H9 (cell line): ENCODE results near the gene FRMD1. TPM values are rescaled to one million over a fixed set of nuclear protein-coding genes. Genes with fewer than 3 reads are reported as not detected.

Experiments used
- DNase-seq: peaks from one replicate; pipeline ENCODE4 v3.0.0-alpha.2; 2017
- H2AFZ ChIP-seq: one replicate; pipeline ENCODE4 v1.6.1; 2013; ENCODE audit warnings: mild to moderate bottlenecking, low read length, control low read depth, moderate library complexity
- H2AK5ac ChIP-seq: 2 replicates; pipeline ENCODE4 v1.6.1; 2013; ENCODE audit warnings: low read length, control low read depth, mixed read lengths; ENCODE audit not compliant: insufficient read length
- H2BK120ac ChIP-seq: one replicate; pipeline ENCODE4 v1.6.1; 2013; ENCODE audit warnings: low read depth, mild to moderate bottlenecking, low read length, control low read depth, inconsistent platforms; ENCODE audit not compliant: poor library complexity, severe bottlenecking
- H2BK12ac ChIP-seq: 2 replicates; pipeline ENCODE4 v1.6.1; 2013; ENCODE audit warnings: low read length, control low read depth, mixed read lengths, low read depth; ENCODE audit not compliant: insufficient read length
- H2BK15ac ChIP-seq: 2 replicates; pipeline ENCODE4 v1.6.1; 2013; ENCODE audit warnings: low read depth, low read length, control low read depth
- H2BK20ac ChIP-seq: one replicate; pipeline ENCODE4 v1.6.1; 2013; ENCODE audit warnings: low read depth, mild to moderate bottlenecking, low read length, control low read depth, inconsistent platforms; ENCODE audit not compliant: poor library complexity, severe bottlenecking
- H2BK5ac ChIP-seq: 2 replicates; pipeline ENCODE4 v1.6.1; 2013; ENCODE audit warnings: low read length, control low read depth, mixed read lengths; ENCODE audit not compliant: insufficient read length
- H3K14ac ChIP-seq: 2 replicates; pipeline ENCODE4 v1.6.1; 2013; ENCODE audit warnings: low read length, control low read depth; ENCODE audit not compliant: insufficient read depth
- H3K18ac ChIP-seq: 2 replicates; pipeline ENCODE4 v1.6.1; 2013; ENCODE audit warnings: low read depth, mild to moderate bottlenecking, mixed read lengths, low read length, control low read depth; ENCODE audit not compliant: insufficient read length
- H3K23ac ChIP-seq: 2 replicates; pipeline ENCODE4 v1.6.1; 2013; ENCODE audit warnings: low read length, control low read depth, mixed read lengths, low read depth; ENCODE audit not compliant: insufficient read length
- H3K23me2 ChIP-seq: 2 replicates; pipeline ENCODE4 v1.6.1; 2013; ENCODE audit warnings: low read depth, mild to moderate bottlenecking, mixed read lengths, low read length, control low read depth; ENCODE audit not compliant: insufficient read length, poor library complexity, severe bottlenecking
- H3K27ac ChIP-seq: 2 replicates; pipeline ENCODE4 v1.5.1; 2013; ENCODE audit warnings: low read length, control low read depth, mixed read lengths, low read depth; ENCODE audit not compliant: insufficient read length
- H3K27me3 ChIP-seq: 2 replicates; pipeline ENCODE4 v1.6.1; 2013; ENCODE audit warnings: low read length, control low read depth, inconsistent platforms; ENCODE audit not compliant: insufficient read depth
- H3K4ac ChIP-seq: 2 replicates; pipeline ENCODE4 v1.6.1; 2013; ENCODE audit warnings: low read depth, mild to moderate bottlenecking, control low read depth, inconsistent platforms, low read length, moderate library complexity
- H3K4me1 ChIP-seq: 2 replicates; pipeline ENCODE4 v1.6.1; 2013; ENCODE audit warnings: low read length, control low read depth, inconsistent platforms; ENCODE audit not compliant: insufficient read depth
- H3K4me2 ChIP-seq: 2 replicates; pipeline ENCODE4 v1.6.1; 2013; ENCODE audit warnings: low read length, control low read depth, mixed read lengths; ENCODE audit not compliant: insufficient read length, insufficient read depth
- H3K56ac ChIP-seq: 2 replicates; pipeline ENCODE4 v1.6.1; 2013; ENCODE audit warnings: low read depth, mild to moderate bottlenecking, mixed read lengths, low read length, control low read depth; ENCODE audit not compliant: insufficient read length
- H3K79me1 ChIP-seq: 2 replicates; pipeline ENCODE4 v1.6.1; 2013; ENCODE audit warnings: low read depth, mild to moderate bottlenecking, moderate library complexity, low read length, control low read depth, inconsistent platforms; ENCODE audit not compliant: insufficient read depth, poor library complexity, severe bottlenecking
- H3K79me2 ChIP-seq: 2 replicates; pipeline ENCODE4 v1.6.1; 2013; ENCODE audit warnings: low read length, control low read depth, inconsistent platforms; ENCODE audit not compliant: insufficient read depth
- H3K9ac ChIP-seq: 2 replicates; pipeline ENCODE4 v1.6.1; 2013; ENCODE audit warnings: low read length, control low read depth, mixed read lengths; ENCODE audit not compliant: insufficient read length; ENCODE audit errors: extremely low read depth
- H3K9me3 ChIP-seq: one replicate; pipeline ENCODE4 v1.6.1; 2013; ENCODE audit warnings: low read depth, low read length, inconsistent platforms; ENCODE audit not compliant: control insufficient read depth
- H3T11ph ChIP-seq: one replicate; pipeline ENCODE4 v1.6.1; 2013; ENCODE audit warnings: mild to moderate bottlenecking, low read length, control low read depth, inconsistent platforms
- H4K20me1 ChIP-seq: one replicate; pipeline ENCODE4 v1.6.1; 2013; ENCODE audit not compliant: control insufficient read depth, insufficient read length, insufficient read depth
- H4K5ac ChIP-seq: 2 replicates; pipeline ENCODE4 v1.6.1; 2013; ENCODE audit warnings: low read depth, mild to moderate bottlenecking, mixed read lengths, low read length, control low read depth; ENCODE audit not compliant: insufficient read length
- H4K8ac ChIP-seq: replicated peaks from 2 replicates; pipeline ENCODE4 v1.6.1; 2013; ENCODE audit warnings: low read length, control low read depth, mixed read lengths, low read depth; ENCODE audit not compliant: insufficient read length
- H4K91ac ChIP-seq: 2 replicates; pipeline ENCODE4 v1.6.1; 2013; ENCODE audit warnings: low read depth, mild to moderate bottlenecking, moderate library complexity, mixed read lengths, low read length, control low read depth; ENCODE audit not compliant: insufficient read length
- H3K27ac Mint-ChIP-seq, 3 experiments: 2 replicates in 2 of 3; 3 replicates in 1 of 3; pipeline ENCODE4 v1.8.0; 2020 to 2021; ENCODE audit warnings: mixed read lengths in 3 of 3, mild to moderate bottlenecking in 1 of 3, moderate library complexity in 1 of 3
- H3K27me3 Mint-ChIP-seq: 2 replicates; pipeline ENCODE4 v1.8.0; 2021; ENCODE audit warnings: low read depth, mild to moderate bottlenecking, moderate library complexity, mixed read lengths
- H3K36me3 Mint-ChIP-seq, 3 experiments: 2 replicates in 2 of 3; 3 replicates in 1 of 3; pipeline ENCODE4 v1.8.0; 2020 to 2021; ENCODE audit warnings: low read depth in 3 of 3, mixed read lengths in 3 of 3; ENCODE audit not compliant: insufficient read depth in 1 of 3
- H3K4me1 Mint-ChIP-seq, 2 experiments: 2 replicates each; pipeline ENCODE4 v1.8.0; 2020; ENCODE audit warnings: mixed read lengths in 2 of 2
- H3K4me3 Mint-ChIP-seq, 2 experiments: 2 replicates in 1 of 2; 3 replicates in 1 of 2; pipeline ENCODE4 v1.8.0; 2020 to 2021; ENCODE audit warnings: mild to moderate bottlenecking in 2 of 2, mixed read lengths in 2 of 2, moderate library complexity in 1 of 2
- H3K9me3 Mint-ChIP-seq, 2 experiments: 2 replicates in 1 of 2; 3 replicates in 1 of 2; pipeline ENCODE4 v1.8.0; 2020; ENCODE audit warnings: mild to moderate bottlenecking in 2 of 2, mixed read lengths in 2 of 2, moderate library complexity in 1 of 2
- WGBS: extraction: QIAGEN DNeasy Blood & Tissue Kit; methylation state at CpG from one replicate; pipeline ENCODE4 v1.1.7; 2013; ENCODE audit warnings: missing lambda C conversion rate, low lambda C conversion rate, mixed read lengths; ENCODE audit not compliant: insufficient read length; ENCODE audit errors: extremely low coverage; 5-methylcytosine and 5-hydroxymethylcytosine counted together
- total RNA-seq: library from RNA; stranded (reverse); gene quantifications from 2 replicates; pipeline ENCODE4 v1.2.1, GENCODE V29; 2021
- TF ChIP-seq, protein P1 (sequence below): fragments of 200-600 bp; sonication (generic); conservative IDR thresholded peaks from 3 replicates; pipeline ENCODE4 v1.8.0; 2021; ENCODE audit warnings: antibody characterized with exemption, mild to moderate bottlenecking

The FRMD1 gene
- total RNA-seq, 1 experiment from 2014 or later: not detected

DNA sequence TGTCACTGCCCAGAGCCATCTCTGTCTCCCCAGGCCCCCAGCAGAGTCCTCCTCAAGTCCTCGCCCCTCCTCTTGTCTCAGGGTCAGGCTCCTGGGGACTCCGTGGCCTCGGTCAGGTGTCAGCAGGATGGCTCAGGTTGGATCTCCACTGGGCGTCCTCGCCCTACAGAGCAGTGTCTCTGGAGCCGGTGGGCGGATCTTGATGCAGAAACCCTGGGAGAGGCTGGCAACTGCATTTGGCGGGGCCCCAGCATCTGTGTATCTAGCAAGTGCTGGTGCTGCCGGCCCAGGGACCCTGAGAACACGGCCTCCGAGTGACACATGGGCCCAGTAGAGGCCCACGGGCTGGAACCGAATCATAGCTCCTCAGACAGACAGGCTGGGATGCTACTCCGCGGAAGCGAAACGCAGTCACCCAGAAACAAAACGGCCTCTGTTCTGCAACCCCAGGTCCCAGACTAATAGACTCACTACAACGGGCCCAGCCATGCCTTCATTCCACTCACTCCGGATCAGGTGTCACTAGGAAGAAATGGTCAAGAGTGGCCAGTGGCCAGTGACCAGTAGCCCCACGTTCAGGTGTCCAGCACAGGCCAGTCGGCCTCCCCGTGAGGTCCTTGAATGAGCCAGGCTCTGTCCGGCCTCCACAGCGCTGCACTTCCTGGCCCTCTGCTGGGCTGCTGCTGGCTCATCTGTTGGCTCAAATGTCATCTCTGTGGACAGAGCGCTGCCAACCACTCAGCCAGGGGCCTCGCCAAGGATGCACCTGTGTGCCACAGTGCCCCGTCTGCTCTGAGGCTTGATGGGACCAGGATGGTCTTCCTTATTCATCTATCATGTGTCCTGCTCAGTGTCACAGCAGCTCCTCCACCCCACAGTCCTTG lies 12.6 kb upstream of the FRMD1 start:
- H3K27ac ChIP-seq: no peak overlapping the region
- H4K91ac ChIP-seq: no peak overlapping the region
- H4K20me1 ChIP-seq: no peaks in the 10 kb centered on the region
- no peak overlapping the region for H2BK120ac ChIP-seq
- Mint-ChIP-seq H3K9me3 (peaks cover 0 to 3% of the 10 kb centered on the region in 2 experiments; a peak in 2 of 5 replicates), H3K27me3 (peaks cover 12% of the 10 kb centered on the region), H3K4me1 (peaks cover 23 to 46% of the 10 kb centered on the region in 2 experiments), H3K4me3 (no peak overlapping the region), H3K36me3 (0 out of 7 replicates have a peak, but pooled peaks cover 0 to 8% (median 0%) of the 10 kb centered on the region in 3 experiments), H3K27ac (no peak overlapping the region)
- H2BK5ac ChIP-seq: no peak overlapping the region
- no peaks in the 10 kb centered on the region for H3K79me2 ChIP-seq
- no peaks in the 10 kb centered on the region for H3K9me3 ChIP-seq
- TF ChIP-seq, protein P1, sequence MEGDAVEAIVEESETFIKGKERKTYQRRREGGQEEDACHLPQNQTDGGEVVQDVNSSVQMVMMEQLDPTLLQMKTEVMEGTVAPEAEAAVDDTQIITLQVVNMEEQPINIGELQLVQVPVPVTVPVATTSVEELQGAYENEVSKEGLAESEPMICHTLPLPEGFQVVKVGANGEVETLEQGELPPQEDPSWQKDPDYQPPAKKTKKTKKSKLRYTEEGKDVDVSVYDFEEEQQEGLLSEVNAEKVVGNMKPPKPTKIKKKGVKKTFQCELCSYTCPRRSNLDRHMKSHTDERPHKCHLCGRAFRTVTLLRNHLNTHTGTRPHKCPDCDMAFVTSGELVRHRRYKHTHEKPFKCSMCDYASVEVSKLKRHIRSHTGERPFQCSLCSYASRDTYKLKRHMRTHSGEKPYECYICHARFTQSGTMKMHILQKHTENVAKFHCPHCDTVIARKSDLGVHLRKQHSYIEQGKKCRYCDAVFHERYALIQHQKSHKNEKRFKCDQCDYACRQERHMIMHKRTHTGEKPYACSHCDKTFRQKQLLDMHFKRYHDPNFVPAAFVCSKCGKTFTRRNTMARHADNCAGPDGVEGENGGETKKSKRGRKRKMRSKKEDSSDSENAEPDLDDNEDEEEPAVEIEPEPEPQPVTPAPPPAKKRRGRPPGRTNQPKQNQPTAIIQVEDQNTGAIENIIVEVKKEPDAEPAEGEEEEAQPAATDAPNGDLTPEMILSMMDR: no peak
- H3K79me1 ChIP-seq: no peaks in the 10 kb centered on the region
- H3K9ac ChIP-seq: no peak overlapping the region
- H4K5ac ChIP-seq: no peak overlapping the region
- H3T11ph ChIP-seq: no peak overlapping the region
- H3K4me2 ChIP-seq: no peak overlapping the region
- H3K23ac ChIP-seq: no peak overlapping the region
- H3K23me2 ChIP-seq: no peaks in the 10 kb centered on the region
- H2AK5ac ChIP-seq: no peak overlapping the region
- H2BK12ac ChIP-seq: no peak overlapping the region
- no peak overlapping the region for H3K4ac ChIP-seq
- no peak overlapping the region for H3K14ac ChIP-seq
- WGBS: no CpG with 5 or more reads among the region's 28 CpGs
- H3K27me3 ChIP-seq: no peaks in the 10 kb centered on the region
- H3K56ac ChIP-seq: no peak overlapping the region
- no peak overlapping the region for H4K8ac ChIP-seq
- H2BK20ac ChIP-seq: no peak overlapping the region
- no peaks in the 10 kb centered on the region for H3K4me1 ChIP-seq
- no peak overlapping the region for H3K18ac ChIP-seq
- H2BK15ac ChIP-seq: no peak overlapping the region
- H2AFZ ChIP-seq: no peak overlapping the region
- DNase-seq: no peak
